ENCODE results near the gene ZNF490. TPM values are rescaled to one million over a fixed set of nuclear protein-coding genes. Genes with fewer than 3 reads are reported as not detected.
"Not testable (repeated sequence)": the region's sequence is repeated elsewhere in the genome, so short reads cannot be mapped to it uniquely, and the experiment has no call there.

ZNF490 gene
- total RNA-seq, 2 donors from 2014 or later = 6.2 to 7.5 TPM

GRCh38 chr19:12649941-12650340 lies 39.3 kb upstream of the ZNF490 start:
- no peak for TF ChIP-seq CTCF (IDR thresholded peaks at IDR 0.05)
- no peak overlapping the region for H3K4me3 ChIP-seq
- no peak overlapping the region for H3K9ac ChIP-seq (ENCODE audit: low read depth in 2 of 2, low read length in 2 of 2)
- no peaks in the 10 kb centered on the region for H3K36me3 ChIP-seq
- H3K27ac ChIP-seq = no peak overlapping the region
- no peak for DNase-seq
- H3K9me3 ChIP-seq = no peaks in the 10 kb centered on the region
- intact Hi-C loops (cut with DNase I) = no loop called here
- peaks cover 3% of the 10 kb centered on the region for H3K4me1 ChIP-seq
- no peaks in the 10 kb centered on the region for H3K27me3 ChIP-seq

GRCh38 chr19:12648088-12648487 lies 37.5 kb upstream of the ZNF490 start:
- Histone ChIP-seq H3K9me3 (no peaks in the 10 kb centered on the region), H3K4me1 (peaks cover 3% of the 10 kb centered on the region), H3K36me3 (no peaks in the 10 kb centered on the region), H3K4me3 (peak overlapping the region; percentile 31), H3K9ac (ENCODE audit: low read depth in 2 of 2, low read length in 2 of 2) (no peak overlapping the region), H3K27ac (no peak overlapping the region), H3K27me3 (no peaks in the 10 kb centered on the region)
- peak; percentile 28 for DNase-seq
- intact Hi-C loops (cut with DNase I) = no loop called here
- TF ChIP-seq CTCF (IDR thresholded peaks at IDR 0.05) = no peak

- Histone ChIP-seq H3K4me1 (peaks cover 3% of the 10 kb centered on the region), H3K36me3 (no peaks in the 10 kb centered on the region), H3K9ac (ENCODE audit: low read depth in 2 of 2, low read length in 2 of 2) (no peak overlapping the region), H3K4me3 (peak overlapping the region; percentile 31), H3K27ac (no peak overlapping the region), H3K27me3 (no peaks in the 10 kb centered on the region), H3K9me3 (no peaks in the 10 kb centered on the region)
- intact Hi-C loops (cut with DNase I) = no loop called here
- DNase-seq = peak; percentile 87
- no peak for TF ChIP-seq CTCF (IDR thresholded peaks at IDR 0.05)
These were observed 37.0 kb upstream of the ZNF490 start for GRCh38 chr19:12647490-12648071.

GRCh38 chr19:12647047-12647446 lies 36.4 kb upstream of the ZNF490 start:
- Histone ChIP-seq H3K4me3 (no peak overlapping the region), H3K9me3 (no peaks in the 10 kb centered on the region), H3K36me3 (no peaks in the 10 kb centered on the region), H3K9ac (ENCODE audit: low read depth in 2 of 2, low read length in 2 of 2) (no peak overlapping the region), H3K27ac (no peak overlapping the region), H3K4me1 (peaks cover 3% of the 10 kb centered on the region), H3K27me3 (no peaks in the 10 kb centered on the region)
- DNase-seq = no peak
- intact Hi-C loops (cut with DNase I) = no loop called here
- TF ChIP-seq CTCF (IDR thresholded peaks at IDR 0.05) = no peak

- Histone ChIP-seq H3K4me3 (no peak overlapping the region), H3K27ac (no peak overlapping the region), H3K9me3 (no peaks in the 10 kb centered on the region), H3K36me3 (no peaks in the 10 kb centered on the region), H3K9ac (ENCODE audit: low read depth in 2 of 2, low read length in 2 of 2) (no peak overlapping the region), H3K4me1 (peaks cover 3% of the 10 kb centered on the region), H3K27me3 (no peaks in the 10 kb centered on the region)
- intact Hi-C loops (cut with DNase I) = no loop called here
- no peak for DNase-seq
- no peak for TF ChIP-seq CTCF (IDR thresholded peaks at IDR 0.05)
These were observed 35.9 kb upstream of the ZNF490 start for GRCh38 chr19:12646551-12646950.

GRCh38 chr19:12643716-12644115 lies 33.1 kb upstream of the ZNF490 start:
- DNase-seq; H3K27me3 ChIP-seq; intact Hi-C loops (cut with DNase I): not testable (repeated sequence)

More at GRCh38 chr19:12643716-12644115, 33.1 kb upstream of the ZNF490 start:
- not testable (repeated sequence) for H3K9me3 ChIP-seq; H3K4me1 ChIP-seq; H3K27ac ChIP-seq; H3K4me3 ChIP-seq; H3K9ac ChIP-seq (ENCODE audit: low read depth in 2 of 2, low read length in 2 of 2); H3K36me3 ChIP-seq
